Naive B cell (primary cell): ENCODE results near the gene ITPKB. TPM values are rescaled to one million over a fixed set of nuclear protein-coding genes. Genes with fewer than 3 reads are reported as not detected.
"Not testable (repeated sequence)": the region's sequence is repeated elsewhere in the genome, so short reads cannot be mapped to it uniquely, and the experiment has no call there.

ENCODE experiments used
- ATAC-seq, 2 donors: fragments of 150-1000 bp; cut with Tn5 transposase; 2 replicates each; pipeline ENCODE4 v1.10.0; 2021; ENCODE audit warnings: low read depth in 2 of 2, mild to moderate bottlenecking in 2 of 2, moderate library complexity in 2 of 2
- DNase-seq: peaks from one replicate; pipeline ENCODE4 v3.0.0; 2022
- H3K27ac Mint-ChIP-seq, 6 donors: one replicate each; pipeline ENCODE4 v1.8.0; 2020 to 2022; ENCODE audit warnings: mild to moderate bottlenecking in 6 of 6, mixed read lengths in 6 of 6, moderate library complexity in 5 of 6, inconsistent platforms in 2 of 6
- H3K27me3 Mint-ChIP-seq, 3 donors: one replicate each; pipeline ENCODE4 v1.8.0; 2021 to 2022; ENCODE audit warnings: mixed read lengths in 3 of 3, mild to moderate bottlenecking in 1 of 3
- H3K36me3 Mint-ChIP-seq, 2 donors: one replicate each; pipeline ENCODE4 v1.8.0; 2020 to 2022; ENCODE audit warnings: mixed read lengths in 2 of 2, inconsistent platforms in 1 of 2, mild to moderate bottlenecking in 1 of 2
- H3K4me1 Mint-ChIP-seq, 3 donors: one replicate each; pipeline ENCODE4 v1.8.0; 2020 to 2022; ENCODE audit warnings: mixed read lengths in 3 of 3, inconsistent platforms in 1 of 3, mild to moderate bottlenecking in 1 of 3, moderate library complexity in 1 of 3
- H3K4me3 Mint-ChIP-seq, 8 donors: one replicate each; pipeline ENCODE4 v1.8.0; 2020 to 2022; ENCODE audit warnings: mild to moderate bottlenecking in 8 of 8, mixed read lengths in 8 of 8, moderate library complexity in 8 of 8, inconsistent platforms in 2 of 8
- H3K9me3 Mint-ChIP-seq, 7 donors: one replicate each; pipeline ENCODE4 v1.8.0; 2020 to 2022; ENCODE audit warnings: mixed read lengths in 7 of 7, mild to moderate bottlenecking in 5 of 7, inconsistent platforms in 2 of 7, moderate library complexity in 1 of 7
- polyA plus RNA-seq, 6 donors: library from polyadenylated mRNA; unstranded; fragments of 300-500 nt; fragmentation: Illumina TruSeq; gene quantifications; one replicate each; pipeline ENCODE4 v1.2.3, GENCODE V29; 2021; ENCODE audit warnings: low read depth in 6 of 6

Gene ITPKB
- polyA plus RNA-seq, 6 donors from 2014 or later: 24.5 to 48.9 (median 34.1) TPM

GRCh38 chr1:226640321-226641136 lies 98.6 kb downstream of the ITPKB start:
- H3K9me3 Mint-ChIP-seq: no peaks in the 10 kb centered on the region
- peaks cover 8 to 9% of the 10 kb centered on the region in 2 donors for H3K36me3 Mint-ChIP-seq
- peak; percentile 41 for DNase-seq
- peak overlapping the region; percentile 64 to 92 (median 89) for H3K27ac Mint-ChIP-seq
- H3K4me3 Mint-ChIP-seq: peak overlapping the region; percentile 22 to 77 (median 54)
- ATAC-seq: peak in 1 of 2 donors; percentile 18
- no peaks in the 10 kb centered on the region for H3K27me3 Mint-ChIP-seq
- peaks cover 41 to 67% (median 63%) of the 10 kb centered on the region in 3 donors for H3K4me1 Mint-ChIP-seq

- Mint-ChIP-seq H3K27ac (peak overlapping the region in 5 of 6 donors; percentile 58 to 94 (median 73)), H3K4me3 (peak overlapping the region in 1 of 8 donors; percentile 22), H3K27me3 (no peaks in the 10 kb centered on the region), H3K36me3 (peaks cover 8 to 9% of the 10 kb centered on the region in 2 donors), H3K4me1 (peaks cover 41 to 66% (median 61%) of the 10 kb centered on the region in 3 donors), H3K9me3 (no peaks in the 10 kb centered on the region)
- no peak for ATAC-seq
- no peak for DNase-seq
Measured at GRCh38 chr1:226639631-226640061, 99.4 kb downstream of the ITPKB start.

- H3K27me3 Mint-ChIP-seq, H3K9me3 Mint-ChIP-seq, H3K36me3 Mint-ChIP-seq, ATAC-seq, DNase-seq, H3K4me3 Mint-ChIP-seq: not testable (repeated sequence)
- Mint-ChIP-seq H3K27ac (peak overlapping the region in 4 of 6 donors; percentile 58 to 94 (median 76)), H3K4me1 (peaks cover 40 to 66% (median 59%) of the 10 kb centered on the region in 3 donors)
Measured at GRCh38 chr1:226639206-226639605, 99.9 kb downstream of the ITPKB start.

GRCh38 chr1:226638608-226639007 lies 100.5 kb downstream of the ITPKB start:
- H3K4me3 Mint-ChIP-seq: no peak overlapping the region
- H3K27ac Mint-ChIP-seq: peak overlapping the region in 3 of 6 donors; percentile 10 to 63 (median 57)
- no peaks in the 10 kb centered on the region for H3K9me3 Mint-ChIP-seq
- no peak for DNase-seq
- H3K36me3 Mint-ChIP-seq: peaks cover 8 to 9% of the 10 kb centered on the region in 2 donors
- H3K27me3 Mint-ChIP-seq: no peaks in the 10 kb centered on the region
- no peak for ATAC-seq
- H3K4me1 Mint-ChIP-seq: peaks cover 35 to 66% (median 59%) of the 10 kb centered on the region in 3 donors

- Mint-ChIP-seq H3K9me3 (no peaks in the 10 kb centered on the region), H3K36me3 (peaks cover 8 to 9% of the 10 kb centered on the region in 2 donors), H3K27ac (peak overlapping the region in 2 of 6 donors; percentile 54 to 57), H3K4me3 (no peak overlapping the region), H3K4me1 (peaks cover 35 to 66% (median 59%) of the 10 kb centered on the region in 3 donors), H3K27me3 (no peaks in the 10 kb centered on the region)
- no peak for DNase-seq
- no peak for ATAC-seq
Measured at GRCh38 chr1:226638001-226638601, 101.0 kb downstream of the ITPKB start.

- H3K36me3 Mint-ChIP-seq: peaks cover 8 to 9% of the 10 kb centered on the region in 2 donors
- H3K4me1 Mint-ChIP-seq: peaks cover 42 to 69% (median 59%) of the 10 kb centered on the region in 3 donors
- ATAC-seq: no peak
Measured at GRCh38 chr1:226637147-226637935, 101.7 kb downstream of the ITPKB start.

GRCh38 chr1:226636847-226637096 lies 102.3 kb downstream of the ITPKB start:
- peak overlapping the region in 1 of 8 donors; percentile 2 for H3K4me3 Mint-ChIP-seq
- no peak for DNase-seq
- H3K4me1 Mint-ChIP-seq: peaks cover 48 to 69% (median 59%) of the 10 kb centered on the region in 3 donors

More at GRCh38 chr1:226637147-226637935, 101.7 kb downstream of the ITPKB start:
- no peak for DNase-seq
- Mint-ChIP-seq H3K27ac (peak overlapping the region in 2 of 6 donors; percentile 0 to 21), H3K9me3 (no peaks in the 10 kb centered on the region), H3K4me3 (peak overlapping the region in 1 of 8 donors; percentile 2), H3K27me3 (no peaks in the 10 kb centered on the region)

GRCh38 chr1:226635456-226635941 lies 103.6 kb downstream of the ITPKB start:
- ATAC-seq: no peak
- DNase-seq: no peak
- Mint-ChIP-seq H3K27me3 (no peaks in the 10 kb centered on the region), H3K4me1 (peaks cover 51 to 69% (median 61%) of the 10 kb centered on the region in 3 donors), H3K36me3 (peaks cover 8 to 9% of the 10 kb centered on the region in 2 donors), H3K9me3 (no peaks in the 10 kb centered on the region), H3K4me3 (peak overlapping the region in 4 of 8 donors; percentile 33 to 87 (median 40)), H3K27ac (peak overlapping the region in 3 of 6 donors; percentile 75 to 89 (median 75))

More at GRCh38 chr1:226636847-226637096, 102.3 kb downstream of the ITPKB start:
- Mint-ChIP-seq H3K36me3 (peaks cover 8 to 9% of the 10 kb centered on the region in 2 donors), H3K27me3 (no peaks in the 10 kb centered on the region), H3K27ac (peak overlapping the region in 4 of 6 donors; percentile 0 to 74 (median 32)), H3K9me3 (no peaks in the 10 kb centered on the region)
- no peak for ATAC-seq

GRCh38 chr1:226634611-226635246 lies 104.4 kb downstream of the ITPKB start:
- H3K27ac Mint-ChIP-seq: peak overlapping the region; percentile 67 to 96 (median 89)
- ATAC-seq: no peak
- H3K36me3 Mint-ChIP-seq: peaks cover 8 to 9% of the 10 kb centered on the region in 2 donors
- peaks cover 47 to 69% (median 59%) of the 10 kb centered on the region in 3 donors for H3K4me1 Mint-ChIP-seq
- no peaks in the 10 kb centered on the region for H3K27me3 Mint-ChIP-seq
- DNase-seq: no peak
- H3K4me3 Mint-ChIP-seq: peak overlapping the region in 4 of 8 donors; percentile 34 to 87 (median 46)
- H3K9me3 Mint-ChIP-seq: no peaks in the 10 kb centered on the region

GRCh38 chr1:226634166-226634588 lies 104.9 kb downstream of the ITPKB start:
- Mint-ChIP-seq H3K9me3 (no peaks in the 10 kb centered on the region), H3K27me3 (no peaks in the 10 kb centered on the region), H3K4me3 (peak overlapping the region in 3 of 8 donors; percentile 34 to 87 (median 39)), H3K27ac (peak overlapping the region; percentile 18 to 93 (median 80)), H3K36me3 (peaks cover 8 to 9% of the 10 kb centered on the region in 2 donors), H3K4me1 (peaks cover 47 to 65% (median 58%) of the 10 kb centered on the region in 3 donors)
- DNase-seq: peak; percentile 80
- ATAC-seq: peak; percentile 74 to 76

- no peaks in the 10 kb centered on the region for H3K27me3 Mint-ChIP-seq
- H3K27ac Mint-ChIP-seq: peak overlapping the region; percentile 75 to 98 (median 96)
- peaks cover 8 to 9% of the 10 kb centered on the region in 2 donors for H3K36me3 Mint-ChIP-seq
- H3K4me3 Mint-ChIP-seq: peak overlapping the region in 7 of 8 donors; percentile 47 to 87 (median 65)
- no peaks in the 10 kb centered on the region for H3K9me3 Mint-ChIP-seq
- no peak for DNase-seq
- peaks cover 47 to 65% (median 62%) of the 10 kb centered on the region in 3 donors for H3K4me1 Mint-ChIP-seq
- ATAC-seq: peak; percentile 10 to 15
Measured at GRCh38 chr1:226633541-226634165, 105.4 kb downstream of the ITPKB start.

- H3K27me3 Mint-ChIP-seq: no peaks in the 10 kb centered on the region
- DNase-seq (peak; percentile 80), ATAC-seq (peak; percentile 69 to 72)
- H3K27ac Mint-ChIP-seq: peak overlapping the region; percentile 75 to 98 (median 97)
- H3K36me3 Mint-ChIP-seq: peaks cover 8 to 9% of the 10 kb centered on the region in 2 donors
- H3K4me1 Mint-ChIP-seq: peaks cover 47 to 68% (median 65%) of the 10 kb centered on the region in 3 donors
- peaks cover 0 to 1% (median under 1%) of the 10 kb centered on the region in 7 donors for H3K9me3 Mint-ChIP-seq
- H3K4me3 Mint-ChIP-seq: peak overlapping the region; percentile 8 to 88 (median 71)
Measured at GRCh38 chr1:226632922-226633351, 106.1 kb downstream of the ITPKB start.
